A673 (cell line): ENCODE results near the gene ATP8B1. TPM values are rescaled to one million over a fixed set of nuclear protein-coding genes. Genes with fewer than 3 reads are reported as not detected.

ENCODE experiments used
- BruUV-seq: library from RNA; stranded (reverse); fragments of 400-500 nt; replicated peaks from 2 replicates; lab custom pipeline; 2021; lab: Mats Ljungman, UMichigan
- CTCF ChIA-PET: fragments of 300-600 bp; sonication (Branson Sonifier 250); formaldehyde crosslinking; loops from one replicate; lab custom pipeline; 2022; ENCODE audit warnings: antibody characterized with exemption; lab: Charles Lee
- POLR2A ChIA-PET: fragments of 300-600 bp; sonication (Branson Sonifier 250); formaldehyde crosslinking; loops from one replicate; lab custom pipeline; 2022; ENCODE audit warnings: antibody characterized with exemption; ENCODE audit not compliant: low non-redundant PET; lab: Charles Lee
- DNase-seq: peaks from one replicate; pipeline ENCODE4 v3.0.0-alpha.2; 2015; ENCODE audit warnings: low spot score
- H3K27ac ChIP-seq: fragments of 200-600 bp; sonication (generic); 2 replicates; pipeline ENCODE4 v1.5.1; 2016; ENCODE audit warnings: mixed run types, low read depth, mild to moderate bottlenecking, mixed read lengths, antibody characterized with exemption, low read length; ENCODE audit not compliant: poor library complexity, severe bottlenecking
- H3K27me3 ChIP-seq: fragments of 200-600 bp; sonication (generic); replicated peaks from 2 replicates; pipeline ENCODE4 v1.6.1; 2017; ENCODE audit warnings: mixed run types, low read depth, mild to moderate bottlenecking, mixed read lengths, antibody characterized with exemption, low read length; ENCODE audit not compliant: insufficient read depth, poor library complexity
- H3K36me3 ChIP-seq: fragments of 200-600 bp; sonication (generic); 2 replicates; pipeline ENCODE4 v1.6.1; 2016; ENCODE audit warnings: mixed run types, mild to moderate bottlenecking, mixed read lengths, antibody characterized with exemption, low read length; ENCODE audit not compliant: insufficient read depth, poor library complexity, severe bottlenecking
- H3K4me1 ChIP-seq: fragments of 200-600 bp; sonication (generic); 2 replicates; pipeline ENCODE4 v1.6.1; 2017; ENCODE audit warnings: mixed run types, mild to moderate bottlenecking, mixed read lengths, antibody characterized with exemption, low read length; ENCODE audit not compliant: insufficient read depth, poor library complexity, severe bottlenecking
- H3K4me3 ChIP-seq: fragments of 200-600 bp; sonication (generic); 2 replicates; pipeline ENCODE4 v1.5.1; 2016; ENCODE audit warnings: low read depth, mixed run types, mild to moderate bottlenecking, mixed read lengths, low read length; ENCODE audit not compliant: poor library complexity, severe bottlenecking
- H3K9me3 ChIP-seq: fragments of 200-600 bp; sonication (generic); 2 replicates; pipeline ENCODE4 v1.6.1; 2016; ENCODE audit warnings: mixed run types, low read depth, mild to moderate bottlenecking, mixed read lengths, antibody characterized with exemption, low read length; ENCODE audit not compliant: poor library complexity, severe bottlenecking
- CTCF ChIP-seq: fragments of 300-800, 200-600 bp; sonication (generic); conservative IDR thresholded peaks from 2 replicates; pipeline ENCODE4 v1.5.1; 2017; ENCODE audit warnings: low read depth, mild to moderate bottlenecking, antibody characterized with exemption, low read length, moderate library complexity, mixed read lengths
- EZH2 ChIP-seq: fragments of 200-600 bp; sonication (generic); IDR thresholded peaks from 2 replicates; pipeline ENCODE4 v1.6.1; 2017; ENCODE audit warnings: borderline replicate concordance, low read depth, mild to moderate bottlenecking, mixed read lengths, antibody characterized with exemption, low read length; ENCODE audit not compliant: poor library complexity, severe bottlenecking
- intact Hi-C: fragments of 100-400 bp; cut with micrococcal nuclease; formaldehyde crosslinking; loops from one replicate; pipeline ENCODE4 v1.10.0; 2022; ENCODE audit not compliant: unreplicated experiment
- total RNA-seq: library from RNA; stranded (reverse); gene quantifications from 2 replicates; pipeline ENCODE4 v1.2.3, GENCODE V29; 2021

ATP8B1 gene
- total RNA-seq, 1 experiment from 2014 or later, result 35.6 TPM

DNA sequence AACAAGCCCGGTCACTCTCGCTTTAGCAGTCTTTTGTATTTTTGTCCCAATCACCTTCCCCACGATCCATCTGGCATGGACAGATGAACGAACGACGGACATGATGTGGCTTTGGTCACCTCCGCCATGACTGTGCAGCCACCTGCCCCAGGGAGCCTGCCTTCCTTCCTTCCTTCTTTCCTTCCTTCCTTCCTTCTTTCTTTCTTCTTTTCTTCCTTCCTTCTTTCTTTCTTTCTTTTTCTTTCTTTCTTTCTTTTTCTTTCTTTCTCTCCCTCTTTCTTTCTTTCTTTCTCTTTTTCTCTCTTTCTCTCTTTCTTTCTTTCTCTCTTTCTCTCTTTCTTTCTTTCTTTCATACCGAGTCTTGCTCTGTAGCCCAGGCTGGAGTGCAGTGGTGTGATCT is 39.0 kb downstream of the ATP8B1 start:
- Histone ChIP-seq H3K27me3 (no peaks in the 10 kb centered on the region), H3K27ac (peak overlapping the region; percentile 48), H3K36me3 (peaks cover 10% of the 10 kb centered on the region), H3K4me3 (no peak overlapping the region), H3K4me1 (peaks cover 46% of the 10 kb centered on the region), H3K9me3 (no peaks in the 10 kb centered on the region)
- no peak for TF ChIP-seq CTCF
- no peak for TF ChIP-seq EZH2
- BruUV-seq, result no TSS peak
- ChIA-PET CTCF (no interaction called here), POLR2A (no interaction called here)
- intact Hi-C loops, result no loop called here
- DNase-seq, result no peak

- ChIA-PET POLR2A (no interaction called here), CTCF (no interaction called here)
- no TSS peak for BruUV-seq
- TF ChIP-seq CTCF (no peak), EZH2 (no peak)
- Histone ChIP-seq H3K4me1 (peaks cover 32% of the 10 kb centered on the region), H3K9me3 (no peaks in the 10 kb centered on the region), H3K4me3 (no peak overlapping the region), H3K27me3 (no peaks in the 10 kb centered on the region), H3K36me3 (peaks cover 10% of the 10 kb centered on the region), H3K27ac (peak overlapping the region; percentile 48)
- no peak for DNase-seq
- intact Hi-C loops, result no loop called here
Measured at GRCh38 chr18:57762686-57763085, 40.4 kb downstream of the ATP8B1 start.

DNA sequence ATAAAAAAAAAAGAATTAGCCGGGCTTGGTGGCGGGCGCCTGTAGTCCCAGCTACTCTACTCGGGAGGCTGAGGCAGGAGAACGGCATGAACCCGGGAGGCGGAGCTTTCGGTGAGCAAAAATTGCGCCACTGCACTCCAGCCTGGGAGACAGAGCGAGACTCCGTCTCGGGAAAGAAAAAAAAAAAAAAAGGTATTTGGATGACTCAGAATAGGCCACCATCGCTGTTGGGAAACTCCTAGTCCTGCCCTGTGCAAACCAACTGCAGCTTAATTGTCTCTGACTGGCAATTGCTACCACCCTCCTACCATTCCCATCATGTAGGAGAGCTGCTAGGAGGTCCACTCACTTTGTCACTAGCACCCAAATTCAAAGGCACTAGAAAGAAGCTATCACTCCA is 43.5 kb downstream of the ATP8B1 start:
- TF ChIP-seq CTCF, result no peak
- no peak for TF ChIP-seq EZH2
- Histone ChIP-seq H3K4me1 (peaks cover 26% of the 10 kb centered on the region), H3K27me3 (no peaks in the 10 kb centered on the region), H3K4me3 (no peak overlapping the region), H3K9me3 (no peaks in the 10 kb centered on the region), H3K36me3 (peaks cover 8% of the 10 kb centered on the region), H3K27ac (no peak overlapping the region)
- POLR2A ChIA-PET, result interaction anchor here (0.6 kb wide), 1 partner anchor 454 kb away, joined by 3 read pairs; no protein-coding TSS in a partner anchor
- CTCF ChIA-PET, result no interaction called here
- intact Hi-C loops, result no loop called here
- no TSS peak for BruUV-seq
- DNase-seq, result no peak
